NCI-H1048 (cell line): ENCODE data around the gene PLXNA2.

Source experiments
- DNase-seq: peaks from one replicate; lab custom pipeline; 2025; lab: John Stamatoyannopoulos, UW

Gene PLXNA2

GRCh38 chr1:208159555-208160258 lies 84.5 kb downstream of the PLXNA2 start:
- no peak for DNase-seq

DNA sequence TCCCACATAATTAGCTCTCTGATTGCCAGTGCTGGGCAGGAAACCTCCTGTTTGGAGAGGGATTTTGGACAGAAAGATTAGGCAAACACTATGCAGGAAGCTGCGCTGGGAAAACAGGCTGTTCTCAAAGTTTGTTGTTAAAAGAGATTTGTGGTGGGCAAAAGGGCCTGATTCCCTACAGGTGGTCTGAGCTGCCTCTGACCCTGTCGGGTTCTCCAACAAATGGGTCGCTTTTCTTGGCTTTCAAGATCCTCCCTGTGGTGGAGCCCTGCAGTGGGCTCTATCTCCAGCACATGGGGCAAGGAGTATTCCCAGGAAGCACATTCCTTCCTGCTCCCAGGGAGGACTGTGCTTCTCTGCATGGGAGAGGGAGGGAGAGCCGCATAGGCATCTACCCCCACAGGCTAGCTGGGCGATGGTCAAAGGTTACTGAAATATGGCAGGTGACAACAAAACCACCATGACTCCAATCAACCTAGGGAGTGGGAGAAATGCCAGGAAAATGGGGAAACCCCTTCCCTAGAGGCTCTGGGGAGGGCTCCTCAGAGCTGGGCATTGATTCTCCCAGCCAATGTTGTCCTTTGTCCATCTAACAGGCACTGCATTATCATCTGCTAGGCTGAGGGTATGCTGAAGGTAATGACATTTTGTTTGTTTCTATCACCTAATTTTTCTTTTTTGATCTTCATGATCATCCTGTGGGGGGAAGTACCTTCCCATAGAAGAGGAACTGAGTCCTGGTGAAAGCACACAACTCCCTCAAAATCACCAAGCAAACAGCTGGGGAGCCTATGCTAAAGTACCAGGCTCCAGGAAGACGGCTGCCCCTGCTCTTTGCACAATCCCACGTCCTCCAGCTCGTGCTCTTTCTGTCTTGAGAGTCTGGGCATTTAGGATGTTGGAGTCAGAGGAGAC lies 85.3 kb downstream of the PLXNA2 start:
- no peak for DNase-seq

DNA sequence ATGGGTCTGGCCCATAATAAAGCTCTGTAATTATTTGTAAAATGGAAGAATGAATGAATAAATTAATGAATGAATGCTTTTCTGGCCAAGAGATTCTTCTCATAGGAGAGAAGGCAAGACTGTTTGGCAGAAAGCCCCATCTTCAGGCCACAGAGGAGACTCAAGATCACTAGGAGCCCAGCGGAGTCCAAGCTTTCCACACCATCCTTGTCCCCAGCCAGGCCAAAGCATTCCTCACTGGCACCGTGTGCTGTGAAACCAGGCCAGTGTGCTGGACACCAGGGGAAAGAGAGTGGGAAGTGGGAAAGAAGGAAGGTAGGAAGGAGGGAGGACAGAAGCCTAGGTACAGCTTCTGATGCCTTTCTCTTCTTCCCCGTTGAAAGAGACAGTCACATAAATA lies 86.4 kb downstream of the PLXNA2 start:
- DNase-seq, result no peak

DNA sequence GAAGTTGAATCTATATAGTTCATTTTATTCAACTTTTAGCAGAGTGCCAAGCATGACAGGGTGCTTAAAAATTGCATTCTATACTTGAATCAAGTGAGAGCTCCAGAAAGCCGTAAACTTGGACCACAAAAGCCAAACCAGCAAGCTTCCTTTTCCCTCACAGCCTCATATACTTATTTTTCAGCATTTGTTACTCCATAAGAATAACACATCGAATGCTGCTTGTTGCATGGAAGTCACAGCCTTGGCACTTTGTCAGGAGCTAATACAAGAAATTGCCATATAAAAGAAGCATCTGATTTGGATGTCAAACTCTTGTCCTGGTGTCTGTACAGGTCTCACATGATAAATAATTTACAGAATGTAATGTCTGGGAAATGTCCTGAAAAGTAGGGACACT lies 87.4 kb downstream of the PLXNA2 start:
- DNase-seq, result no peak

DNA sequence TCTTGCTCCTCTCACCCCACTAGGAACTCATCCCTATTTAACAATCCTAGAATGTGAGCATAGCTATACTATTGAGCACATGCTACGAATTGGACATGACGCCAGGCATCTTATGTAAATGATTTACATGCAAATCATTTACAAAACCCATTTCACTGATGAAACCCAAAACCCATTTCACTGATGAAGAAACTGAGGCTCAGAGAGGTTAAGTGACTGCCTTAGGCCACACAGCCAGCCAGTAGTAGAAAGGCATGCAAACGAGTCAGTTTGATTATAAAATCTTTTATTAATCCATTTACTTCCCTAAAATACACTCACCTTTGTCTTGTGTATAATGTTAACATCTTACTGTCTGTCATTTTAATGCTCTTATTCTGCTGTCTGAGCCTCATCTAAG lies 87.9 kb downstream of the PLXNA2 start:
- DNase-seq, result no peak

GRCh38 chr1:208154679-208155642 lies 89.2 kb downstream of the PLXNA2 start:
- no peak for DNase-seq

DNA sequence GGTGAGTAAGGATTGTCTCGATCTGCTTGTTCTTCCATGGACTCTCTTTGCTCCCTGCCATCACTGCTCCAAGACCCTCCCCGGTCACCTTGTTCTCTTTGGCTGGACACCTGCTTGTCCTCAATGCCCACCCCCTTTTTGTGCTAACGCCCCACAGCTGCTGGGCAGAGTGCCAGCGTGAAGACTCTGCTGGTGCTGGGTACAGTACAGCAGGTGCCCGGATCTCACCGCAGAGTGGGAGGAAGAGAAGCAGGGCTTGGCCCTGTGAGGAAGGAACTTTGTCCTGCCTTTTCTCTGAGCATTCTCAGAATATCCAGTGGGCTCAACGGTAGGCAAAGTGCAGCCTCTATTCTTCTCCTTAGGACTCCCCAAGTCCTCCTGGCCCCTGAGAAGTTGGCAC lies 90.1 kb downstream of the PLXNA2 start:
- no peak for DNase-seq

- DNase-seq, result no peak
Measured at GRCh38 chr1:208153386-208153785, 90.8 kb downstream of the PLXNA2 start.

GRCh38 chr1:208151728-208152598 lies 92.2 kb downstream of the PLXNA2 start:
- no peak for DNase-seq

DNA sequence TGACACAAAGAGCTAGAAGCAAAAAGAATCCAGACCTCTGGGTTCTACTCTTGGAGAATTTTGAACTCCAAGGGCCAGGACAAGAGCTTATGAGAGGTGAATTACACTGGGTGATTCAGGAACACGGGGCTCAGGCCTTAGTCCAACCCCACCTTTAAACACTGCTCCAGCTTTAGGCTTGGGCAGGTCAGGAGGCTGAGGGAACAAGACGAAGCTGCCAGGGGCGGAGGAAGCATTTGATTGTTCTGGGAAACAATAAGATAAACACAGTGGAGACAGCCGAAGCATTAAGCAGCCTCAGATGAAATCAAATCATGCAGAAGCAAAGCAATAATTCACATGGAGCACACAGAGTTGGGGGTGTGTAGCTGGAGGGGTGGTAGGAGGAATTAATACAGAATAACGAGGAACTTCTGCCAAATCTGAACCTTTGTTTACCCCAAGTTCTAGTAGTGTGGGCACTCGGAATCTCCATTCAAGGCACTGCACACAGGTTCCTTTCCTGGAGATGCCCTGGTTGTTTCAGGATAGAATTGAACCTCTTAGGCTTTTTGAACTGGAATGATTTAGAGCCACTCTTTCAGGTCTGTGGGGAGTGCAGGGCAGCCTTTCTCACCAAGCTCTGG lies 93.2 kb downstream of the PLXNA2 start:
- no peak for DNase-seq

DNA sequence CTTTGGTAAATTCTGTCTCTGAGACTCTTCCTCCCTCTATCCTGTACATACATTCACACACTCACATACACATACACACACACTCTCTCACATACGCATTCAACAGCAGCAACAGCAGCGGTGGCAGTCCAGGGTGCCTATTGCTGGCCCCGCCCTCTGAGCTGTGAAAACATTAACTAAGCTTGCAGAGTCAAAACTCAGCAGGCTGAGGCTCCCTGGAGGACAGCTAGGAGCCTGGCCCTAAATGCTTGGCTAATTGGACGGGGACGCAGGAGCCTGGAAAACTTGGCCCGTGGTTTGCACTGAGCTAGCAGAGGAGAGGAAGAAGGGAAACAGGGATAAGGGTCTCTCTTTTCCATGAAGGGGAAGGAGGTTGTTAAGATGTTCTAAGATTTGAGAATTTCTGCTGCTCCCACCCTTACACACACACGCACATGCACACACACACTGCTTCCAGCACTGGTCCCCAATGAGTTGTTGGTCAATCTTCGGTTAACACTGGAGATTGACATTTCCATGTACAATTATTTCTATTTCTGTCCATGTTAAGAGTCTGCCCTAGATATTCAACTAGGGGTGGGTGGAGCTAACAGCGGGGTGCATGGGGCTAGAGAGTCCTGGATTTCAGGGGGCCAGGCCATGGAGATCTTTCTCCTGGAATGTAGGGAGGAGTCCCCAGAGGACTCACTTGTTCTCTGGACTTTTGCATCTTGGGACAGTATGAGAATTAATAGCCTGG lies 94.2 kb downstream of the PLXNA2 start:
- no peak for DNase-seq

DNA sequence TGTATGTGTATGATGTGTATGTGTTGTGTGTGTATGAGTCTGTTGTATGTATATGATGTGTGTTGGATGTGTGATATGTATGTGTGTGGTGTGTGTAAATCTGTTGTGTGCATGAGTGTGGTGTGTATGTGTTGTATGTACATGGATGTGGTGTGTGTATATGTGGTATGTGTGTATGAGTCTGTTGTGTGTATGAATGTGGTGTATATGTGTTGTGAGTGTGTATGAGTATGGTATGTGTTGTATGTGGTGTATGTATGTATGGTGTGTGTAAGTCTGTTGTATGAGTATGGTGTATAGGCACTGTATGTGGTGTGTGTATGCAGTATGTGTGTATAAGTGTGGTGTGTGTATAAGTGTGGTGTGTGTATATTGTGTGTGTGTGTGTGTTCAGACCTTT lies 95.0 kb downstream of the PLXNA2 start:
- no peak for DNase-seq

- no peak for DNase-seq
Measured at GRCh38 chr1:208148380-208148779, 95.8 kb downstream of the PLXNA2 start.

GRCh38 chr1:208146650-208147049 lies 97.5 kb downstream of the PLXNA2 start:
- no peak for DNase-seq

GRCh38 chr1:208145167-208145566 lies 99.0 kb downstream of the PLXNA2 start:
- no peak for DNase-seq

DNA sequence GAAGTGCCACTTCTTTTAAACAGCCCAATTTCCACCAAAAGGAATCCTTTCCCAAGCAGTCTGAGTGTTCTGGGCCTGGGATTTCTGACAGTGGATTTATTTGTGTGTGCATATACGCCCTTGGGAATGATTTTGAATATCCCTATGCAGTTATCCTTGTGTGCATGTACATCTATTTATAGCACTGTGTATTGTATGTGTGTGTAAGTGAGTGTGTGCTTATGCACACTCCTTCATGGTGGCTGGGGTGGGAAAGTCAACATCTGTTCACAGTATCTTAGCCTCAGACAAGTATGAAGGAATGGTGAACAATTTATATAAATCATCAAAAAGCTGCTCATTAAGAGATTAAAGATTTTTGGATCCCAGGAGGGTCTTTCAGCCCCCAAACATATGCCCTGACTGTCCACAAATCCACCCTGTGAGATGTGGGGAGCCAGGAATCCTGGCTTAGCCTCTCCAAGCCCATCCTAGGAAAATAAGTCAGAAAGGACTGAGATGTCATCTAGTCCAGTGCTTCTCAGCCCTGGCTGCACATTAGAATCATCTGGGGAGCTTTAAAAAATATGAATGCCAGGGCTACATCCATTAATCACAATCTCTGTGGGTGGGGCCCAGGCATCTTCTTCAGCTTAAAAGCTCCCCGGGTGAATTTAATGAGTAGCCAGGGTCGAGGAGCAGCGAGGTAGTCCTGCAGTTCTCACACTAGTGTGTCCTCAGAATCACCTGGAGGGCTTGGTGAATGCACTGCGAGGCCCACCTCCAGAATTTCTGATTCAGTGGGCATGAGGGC lies 101.4 kb downstream of the PLXNA2 start:
- no peak for DNase-seq

DNA sequence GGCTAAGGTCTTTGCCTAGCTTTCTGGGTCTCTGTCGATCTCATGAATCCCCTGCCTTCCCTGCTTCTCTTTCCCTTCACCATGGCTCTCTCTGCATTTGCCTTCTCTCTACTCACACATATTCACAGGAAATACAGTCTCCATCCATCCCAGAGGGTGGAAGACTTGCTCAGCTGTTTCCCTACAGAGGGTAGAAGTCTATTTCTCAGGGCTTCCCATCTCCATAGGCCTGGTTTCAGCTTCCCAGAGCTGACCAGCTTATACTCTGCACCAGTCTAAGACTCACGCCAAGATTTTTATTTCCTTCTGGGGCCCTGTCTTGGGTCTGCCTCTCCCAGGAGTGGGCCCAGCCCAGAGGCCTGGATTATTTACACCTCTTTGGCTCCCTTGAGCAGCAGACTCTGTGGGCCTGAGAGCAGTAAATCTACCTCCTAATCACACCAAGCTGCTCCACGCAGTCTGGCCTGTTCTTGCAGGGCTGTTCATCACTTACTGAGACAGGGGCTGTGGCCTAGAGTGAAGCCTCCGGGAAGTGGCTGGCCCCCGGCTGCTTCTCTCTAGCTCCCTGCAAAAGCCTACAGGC lies 102.5 kb downstream of the PLXNA2 start:
- no peak for DNase-seq

DNA sequence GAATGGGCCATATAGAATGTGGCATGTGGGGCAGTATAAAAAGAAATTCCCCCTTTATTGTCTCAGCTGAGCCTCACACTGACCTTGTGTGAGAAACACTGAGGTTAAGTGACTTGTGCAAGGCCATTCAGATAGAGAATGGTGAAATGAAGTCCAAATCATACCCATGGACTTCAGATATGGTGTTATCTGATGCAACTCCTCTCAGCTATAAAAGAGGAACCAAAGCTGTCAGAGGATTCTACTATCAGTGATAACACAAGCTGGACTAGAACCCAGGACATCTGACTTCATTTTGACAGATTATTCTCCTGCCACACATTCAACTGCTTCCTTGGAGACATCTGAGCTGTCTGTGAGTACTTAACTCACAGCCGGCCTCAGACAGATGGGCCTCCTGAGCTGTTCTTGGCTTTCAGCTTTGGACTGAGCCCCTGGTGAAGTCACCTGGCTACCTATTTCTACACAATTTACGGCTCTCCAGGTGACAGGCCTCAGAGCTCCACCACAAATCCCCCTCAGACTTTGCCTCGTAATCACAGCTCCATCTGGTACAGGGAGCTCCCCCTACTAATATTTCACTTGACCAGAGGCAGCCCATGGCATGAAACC lies 104.6 kb downstream of the PLXNA2 start:
- DNase-seq, result no peak
